GM18505 (cell line): ENCODE results near the gene CCDC160.
"Not testable (repeated sequence)": the region's sequence is repeated elsewhere in the genome, so short reads cannot be mapped to it uniquely, and the experiment has no call there.

ENCODE experiments used
- ATAC-seq: cut with Tn5 transposase; IDR thresholded peaks from one replicate; pipeline ENCODE4 v1.9.1; 2021; ENCODE audit not compliant: unreplicated experiment
- POLR2A ChIP-seq: IDR thresholded peaks from 4 replicates; pipeline ENCODE4 v1.6.1; 2011; ENCODE audit warnings: borderline replicate concordance; ENCODE audit not compliant: insufficient read depth, insufficient read length; ENCODE audit errors: extremely low read depth

CCDC160 gene

GRCh38 chrX:134236626-134237614 is at the start of gene CCDC160:
Gene CCDC160 (plus strand): TSS chrX:134237182. CDS start chrX:134244801, 7,619 bp downstream.
- no peak for TF ChIP-seq POLR2A
- no peak for ATAC-seq

- no peak for ATAC-seq
- TF ChIP-seq POLR2A = no peak
Measured at GRCh38 chrX:134191281-134191680, 45.7 kb upstream of the CCDC160 start.

- ATAC-seq = no peak
- no peak for TF ChIP-seq POLR2A
Measured at GRCh38 chrX:134194915-134195314, 42.1 kb upstream of the CCDC160 start.

- ATAC-seq = no peak
- no peak for TF ChIP-seq POLR2A
Measured at GRCh38 chrX:134202561-134202960, 34.4 kb upstream of the CCDC160 start.

- no peak for TF ChIP-seq POLR2A
Measured at GRCh38 chrX:134206221-134206620, 30.8 kb upstream of the CCDC160 start.

GRCh38 chrX:134210465-134210864 is 26.5 kb upstream of the CCDC160 start:
- TF ChIP-seq POLR2A = no peak
- no peak for ATAC-seq

More at GRCh38 chrX:134206221-134206620, 30.8 kb upstream of the CCDC160 start:
- ATAC-seq = no peak

- no peak for ATAC-seq
- TF ChIP-seq POLR2A = no peak
Measured at GRCh38 chrX:134235236-134235635, 1.7 kb upstream of the CCDC160 start.

- not testable (repeated sequence) for ATAC-seq
Measured at GRCh38 chrX:134238144-134238543, 1.2 kb downstream of the CCDC160 start.

- TF ChIP-seq POLR2A = no peak
- no peak for ATAC-seq
Measured at GRCh38 chrX:134239016-134239415, 2.0 kb downstream of the CCDC160 start.

- no peak for TF ChIP-seq POLR2A
- no peak for ATAC-seq
Measured at GRCh38 chrX:134240209-134240608, 3.2 kb downstream of the CCDC160 start.

- ATAC-seq = no peak
- no peak for TF ChIP-seq POLR2A
Measured at GRCh38 chrX:134241960-134242619, 5.1 kb downstream of the CCDC160 start.

- no peak for ATAC-seq
- TF ChIP-seq POLR2A = no peak
Measured at GRCh38 chrX:134244043-134244442, 7.1 kb downstream of the CCDC160 start.

GRCh38 chrX:134246282-134246681 is 9.3 kb downstream of the CCDC160 start:
- ATAC-seq = no peak
- TF ChIP-seq POLR2A = no peak

- TF ChIP-seq POLR2A = no peak
- no peak for ATAC-seq
Measured at GRCh38 chrX:134247492-134247891, 10.5 kb downstream of the CCDC160 start.

- ATAC-seq = no peak
- no peak for TF ChIP-seq POLR2A
Measured at GRCh38 chrX:134249241-134249640, 12.3 kb downstream of the CCDC160 start.

GRCh38 chrX:134251241-134251640 is 14.3 kb downstream of the CCDC160 start:
- no peak for TF ChIP-seq POLR2A
- ATAC-seq = no peak
